ENCODE measurements around the gene ACOT9. TPM values are rescaled to one million over a fixed set of nuclear protein-coding genes. Genes with fewer than 3 reads are reported as not detected.

ACOT9 gene
- total and polyA plus RNA-seq, 10 of the 15 experiments (the other 5 are each of a cell fraction or from before 2014, with no cell fraction given) = 17.4 to 42.5 (median 23.3) TPM

DNA sequence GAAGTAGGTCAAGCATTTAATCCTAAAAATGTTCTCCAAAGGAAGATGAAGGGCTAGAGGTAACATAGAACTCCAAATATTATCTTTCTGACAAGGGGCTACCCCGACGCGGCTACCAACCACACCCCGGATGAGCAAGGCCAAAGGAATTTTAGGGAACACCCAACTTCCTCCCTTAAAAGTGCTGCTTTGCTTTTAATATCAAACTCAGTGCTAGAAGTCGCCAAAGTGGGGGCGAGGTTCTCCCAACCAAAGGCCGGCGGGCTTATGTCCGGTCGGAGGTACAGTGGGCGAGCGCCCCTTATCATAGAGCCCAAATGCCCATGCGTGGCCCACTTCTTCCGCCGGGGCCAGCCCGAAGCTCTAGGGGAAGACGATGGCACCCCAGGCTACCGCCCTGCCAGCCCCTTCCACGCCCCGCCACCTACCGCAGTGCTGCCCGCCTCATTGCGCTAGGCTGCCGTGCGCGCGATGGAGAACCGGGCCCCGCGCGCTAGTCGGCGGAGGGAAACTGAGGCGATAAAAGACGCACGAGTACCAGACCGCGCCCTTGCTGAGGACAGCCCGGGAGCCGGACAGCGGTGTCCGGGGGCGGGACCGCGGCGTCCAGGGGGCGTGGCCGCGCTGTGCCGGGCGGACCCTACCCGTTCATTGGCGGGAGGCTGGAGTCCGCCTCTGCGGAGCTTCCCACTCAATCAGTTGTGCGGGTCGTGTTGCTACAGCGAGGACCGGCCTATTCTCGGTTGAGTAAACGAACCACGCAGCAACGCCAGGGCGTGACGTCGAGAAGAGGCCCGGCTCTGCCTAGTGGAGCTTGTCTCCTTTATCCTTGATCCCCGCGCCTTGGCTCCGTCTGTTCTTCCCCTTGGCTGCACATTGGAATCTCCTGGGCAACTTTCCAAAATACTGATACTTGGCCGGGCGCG lies at the start of gene ACOT9 (continued):
- TF ChIP-seq, protein P1, sequence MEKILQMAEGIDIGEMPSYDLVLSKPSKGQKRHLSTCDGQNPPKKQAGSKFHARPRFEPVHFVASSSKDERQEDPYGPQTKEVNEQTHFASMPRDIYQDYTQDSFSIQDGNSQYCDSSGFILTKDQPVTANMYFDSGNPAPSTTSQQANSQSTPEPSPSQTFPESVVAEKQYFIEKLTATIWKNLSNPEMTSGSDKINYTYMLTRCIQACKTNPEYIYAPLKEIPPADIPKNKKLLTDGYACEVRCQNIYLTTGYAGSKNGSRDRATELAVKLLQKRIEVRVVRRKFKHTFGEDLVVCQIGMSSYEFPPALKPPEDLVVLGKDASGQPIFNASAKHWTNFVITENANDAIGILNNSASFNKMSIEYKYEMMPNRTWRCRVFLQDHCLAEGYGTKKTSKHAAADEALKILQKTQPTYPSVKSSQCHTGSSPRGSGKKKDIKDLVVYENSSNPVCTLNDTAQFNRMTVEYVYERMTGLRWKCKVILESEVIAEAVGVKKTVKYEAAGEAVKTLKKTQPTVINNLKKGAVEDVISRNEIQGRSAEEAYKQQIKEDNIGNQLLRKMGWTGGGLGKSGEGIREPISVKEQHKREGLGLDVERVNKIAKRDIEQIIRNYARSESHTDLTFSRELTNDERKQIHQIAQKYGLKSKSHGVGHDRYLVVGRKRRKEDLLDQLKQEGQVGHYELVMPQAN (conservative IDR thresholded peaks at IDR 0.05) = peak; percentile 43; the same call in 1 of the 2 replicates
- 0 out of 2 replicates have a peak, but pooled peaks have one; percentile 47 for TF ChIP-seq CREM (IDR thresholded peaks at IDR 0.05; ENCODE audit: low read depth)
- TF ChIP-seq JUNB (IDR thresholded peaks at IDR 0.05) = no peak
- TF ChIP-seq MYB (IDR thresholded peaks at IDR 0.05; ENCODE audit: borderline replicate concordance, low read depth, low read length) = no peak
- TF ChIP-seq ZSCAN29 (IDR thresholded peaks at IDR 0.05) = no peak
- TF ChIP-seq RELA (IDR thresholded peaks at IDR 0.05; ENCODE audit: borderline replicate concordance, partially characterized antibody) = no peak
- TF ChIP-seq RAD21 (IDR thresholded peaks at IDR 0.05; ENCODE audit: insufficient read depth, low read depth, low read length) = no peak
- TF ChIP-seq, protein P2, sequence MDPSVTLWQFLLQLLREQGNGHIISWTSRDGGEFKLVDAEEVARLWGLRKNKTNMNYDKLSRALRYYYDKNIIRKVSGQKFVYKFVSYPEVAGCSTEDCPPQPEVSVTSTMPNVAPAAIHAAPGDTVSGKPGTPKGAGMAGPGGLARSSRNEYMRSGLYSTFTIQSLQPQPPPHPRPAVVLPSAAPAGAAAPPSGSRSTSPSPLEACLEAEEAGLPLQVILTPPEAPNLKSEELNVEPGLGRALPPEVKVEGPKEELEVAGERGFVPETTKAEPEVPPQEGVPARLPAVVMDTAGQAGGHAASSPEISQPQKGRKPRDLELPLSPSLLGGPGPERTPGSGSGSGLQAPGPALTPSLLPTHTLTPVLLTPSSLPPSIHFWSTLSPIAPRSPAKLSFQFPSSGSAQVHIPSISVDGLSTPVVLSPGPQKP (IDR thresholded peaks at IDR 0.05; ENCODE audit: low read depth, low read length) = no peak
- no peak for TF ChIP-seq SMC3 (IDR thresholded peaks at IDR 0.05; ENCODE audit: borderline replicate concordance, low read length)
- peak in 1 of 2 experiments; percentile 39; a peak in 1 of 4 replicates for TF ChIP-seq BHLHE40 (IDR thresholded peaks at IDR 0.05; ENCODE audit: borderline replicate concordance in 1 of 2, low read depth in 2 of 2, low read length in 1 of 2)
- TF ChIP-seq, protein P3, sequence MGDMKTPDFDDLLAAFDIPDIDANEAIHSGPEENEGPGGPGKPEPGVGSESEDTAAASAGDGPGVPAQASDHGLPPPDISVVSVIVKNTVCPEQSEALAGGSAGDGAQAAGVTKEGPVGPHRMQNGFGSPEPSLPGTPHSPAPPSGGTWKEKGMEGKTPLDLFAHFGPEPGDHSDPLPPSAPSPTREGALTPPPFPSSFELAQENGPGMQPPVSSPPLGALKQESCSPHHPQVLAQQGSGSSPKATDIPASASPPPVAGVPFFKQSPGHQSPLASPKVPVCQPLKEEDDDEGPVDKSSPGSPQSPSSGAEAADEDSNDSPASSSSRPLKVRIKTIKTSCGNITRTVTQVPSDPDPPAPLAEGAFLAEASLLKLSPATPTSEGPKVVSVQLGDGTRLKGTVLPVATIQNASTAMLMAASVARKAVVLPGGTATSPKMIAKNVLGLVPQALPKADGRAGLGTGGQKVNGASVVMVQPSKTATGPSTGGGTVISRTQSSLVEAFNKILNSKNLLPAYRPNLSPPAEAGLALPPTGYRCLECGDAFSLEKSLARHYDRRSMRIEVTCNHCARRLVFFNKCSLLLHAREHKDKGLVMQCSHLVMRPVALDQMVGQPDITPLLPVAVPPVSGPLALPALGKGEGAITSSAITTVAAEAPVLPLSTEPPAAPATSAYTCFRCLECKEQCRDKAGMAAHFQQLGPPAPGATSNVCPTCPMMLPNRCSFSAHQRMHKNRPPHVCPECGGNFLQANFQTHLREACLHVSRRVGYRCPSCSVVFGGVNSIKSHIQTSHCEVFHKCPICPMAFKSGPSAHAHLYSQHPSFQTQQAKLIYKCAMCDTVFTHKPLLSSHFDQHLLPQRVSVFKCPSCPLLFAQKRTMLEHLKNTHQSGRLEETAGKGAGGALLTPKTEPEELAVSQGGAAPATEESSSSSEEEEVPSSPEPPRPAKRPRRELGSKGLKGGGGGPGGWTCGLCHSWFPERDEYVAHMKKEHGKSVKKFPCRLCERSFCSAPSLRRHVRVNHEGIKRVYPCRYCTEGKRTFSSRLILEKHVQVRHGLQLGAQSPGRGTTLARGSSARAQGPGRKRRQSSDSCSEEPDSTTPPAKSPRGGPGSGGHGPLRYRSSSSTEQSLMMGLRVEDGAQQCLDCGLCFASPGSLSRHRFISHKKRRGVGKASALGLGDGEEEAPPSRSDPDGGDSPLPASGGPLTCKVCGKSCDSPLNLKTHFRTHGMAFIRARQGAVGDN (IDR thresholded peaks at IDR 0.05) = 0 out of 2 replicates have a peak, but pooled peaks have one; percentile 13
- TF ChIP-seq, protein P4, sequence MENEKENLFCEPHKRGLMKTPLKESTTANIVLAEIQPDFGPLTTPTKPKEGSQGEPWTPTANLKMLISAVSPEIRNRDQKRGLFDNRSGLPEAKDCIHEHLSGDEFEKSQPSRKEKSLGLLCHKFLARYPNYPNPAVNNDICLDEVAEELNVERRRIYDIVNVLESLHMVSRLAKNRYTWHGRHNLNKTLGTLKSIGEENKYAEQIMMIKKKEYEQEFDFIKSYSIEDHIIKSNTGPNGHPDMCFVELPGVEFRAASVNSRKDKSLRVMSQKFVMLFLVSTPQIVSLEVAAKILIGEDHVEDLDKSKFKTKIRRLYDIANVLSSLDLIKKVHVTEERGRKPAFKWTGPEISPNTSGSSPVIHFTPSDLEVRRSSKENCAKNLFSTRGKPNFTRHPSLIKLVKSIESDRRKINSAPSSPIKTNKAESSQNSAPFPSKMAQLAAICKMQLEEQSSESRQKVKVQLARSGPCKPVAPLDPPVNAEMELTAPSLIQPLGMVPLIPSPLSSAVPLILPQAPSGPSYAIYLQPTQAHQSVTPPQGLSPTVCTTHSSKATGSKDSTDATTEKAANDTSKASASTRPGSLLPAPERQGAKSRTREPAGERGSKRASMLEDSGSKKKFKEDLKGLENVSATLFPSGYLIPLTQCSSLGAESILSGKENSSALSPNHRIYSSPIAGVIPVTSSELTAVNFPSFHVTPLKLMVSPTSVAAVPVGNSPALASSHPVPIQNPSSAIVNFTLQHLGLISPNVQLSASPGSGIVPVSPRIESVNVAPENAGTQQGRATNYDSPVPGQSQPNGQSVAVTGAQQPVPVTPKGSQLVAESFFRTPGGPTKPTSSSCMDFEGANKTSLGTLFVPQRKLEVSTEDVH (IDR thresholded peaks at IDR 0.05; ENCODE audit: low read depth, partially characterized antibody) = no peak
- peak; percentile 42; the same call in 1 of the 2 replicates for TF ChIP-seq RB1 (IDR thresholded peaks at IDR 0.05; ENCODE audit: borderline replicate concordance)
- TF ChIP-seq BMI1 (IDR thresholded peaks at IDR 0.05; ENCODE audit: borderline replicate concordance) = no peak
- TF ChIP-seq KLF5 (IDR thresholded peaks at IDR 0.05; ENCODE audit: partially characterized antibody) = no peak
- TF ChIP-seq IKZF2 (IDR thresholded peaks at IDR 0.05) = peak; percentile 63 to 69
- TF ChIP-seq, protein P5, sequence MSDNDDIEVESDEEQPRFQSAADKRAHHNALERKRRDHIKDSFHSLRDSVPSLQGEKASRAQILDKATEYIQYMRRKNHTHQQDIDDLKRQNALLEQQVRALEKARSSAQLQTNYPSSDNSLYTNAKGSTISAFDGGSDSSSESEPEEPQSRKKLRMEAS (IDR thresholded peaks at IDR 0.05; ENCODE audit: low read depth, low read length) = no peak
- no peak for TF ChIP-seq CHD1 (IDR thresholded peaks at IDR 0.05; ENCODE audit: low read depth, low read length)
- TF ChIP-seq TCF7 (IDR thresholded peaks at IDR 0.05; ENCODE audit: borderline replicate concordance) = no peak

Data from GM12878 (cell line).